ENCODE data around the gene ARHGEF25.
"Not testable (repeated sequence)": the region's sequence is repeated elsewhere in the genome, so short reads cannot be mapped to it uniquely, and the experiment has no call there.

Gene ARHGEF25

DNA sequence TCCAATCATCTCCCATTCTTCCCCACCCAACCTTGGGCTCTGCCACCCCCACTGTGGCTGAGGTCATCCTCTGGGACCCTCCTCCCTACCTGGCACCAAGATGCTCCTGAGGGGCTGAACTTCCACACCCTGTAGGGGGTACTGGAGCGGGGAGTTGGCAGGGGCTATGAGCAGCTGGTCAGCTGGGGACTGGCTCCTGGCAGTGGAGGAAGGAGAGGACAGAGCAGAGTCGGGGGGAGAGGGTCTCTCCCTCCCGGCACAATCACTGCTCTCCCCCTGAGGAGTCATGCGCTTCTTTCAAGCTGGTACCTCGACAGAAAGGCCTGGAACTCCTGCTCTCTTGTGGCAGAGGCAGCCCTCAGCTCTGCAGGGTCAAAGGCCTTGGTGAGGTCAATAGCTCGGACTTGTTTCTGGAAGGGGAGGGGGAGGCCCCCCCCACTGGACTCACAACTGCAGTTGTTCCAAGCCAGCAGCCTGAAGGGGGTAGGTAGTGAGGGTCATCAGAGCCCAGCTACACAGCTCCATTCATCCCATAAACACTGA lies 19.7 kb downstream of the ARHGEF25 start:
- DNase-seq (ENCODE audit: low read depth in 2 of 2): no peak

DNA sequence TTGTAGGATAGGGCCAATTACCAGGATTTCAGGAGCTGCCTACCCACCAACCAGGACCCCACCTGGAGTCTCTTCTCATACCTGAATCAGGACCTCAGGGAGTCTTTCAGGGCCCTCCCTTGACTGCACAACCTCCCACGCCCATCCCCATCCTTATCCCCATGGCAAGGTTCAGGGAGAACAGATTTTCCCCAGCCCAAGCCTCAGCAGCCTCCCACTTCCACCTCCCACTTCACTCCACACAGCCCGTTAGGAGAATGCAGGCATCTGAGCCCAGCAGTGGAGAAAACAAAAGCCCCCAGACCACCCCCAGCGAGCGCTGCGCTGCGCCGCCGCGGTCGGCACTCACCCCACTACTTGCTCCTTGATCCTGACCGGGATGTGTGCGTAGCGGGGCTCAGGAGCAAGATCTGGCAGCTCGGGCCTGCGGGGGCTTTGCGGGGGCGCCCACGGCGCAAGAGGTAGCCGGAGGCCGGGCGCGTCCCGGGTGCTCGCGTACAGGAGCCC lies 20.4 kb downstream of the ARHGEF25 start:
- TF ChIP-seq, protein P1, sequence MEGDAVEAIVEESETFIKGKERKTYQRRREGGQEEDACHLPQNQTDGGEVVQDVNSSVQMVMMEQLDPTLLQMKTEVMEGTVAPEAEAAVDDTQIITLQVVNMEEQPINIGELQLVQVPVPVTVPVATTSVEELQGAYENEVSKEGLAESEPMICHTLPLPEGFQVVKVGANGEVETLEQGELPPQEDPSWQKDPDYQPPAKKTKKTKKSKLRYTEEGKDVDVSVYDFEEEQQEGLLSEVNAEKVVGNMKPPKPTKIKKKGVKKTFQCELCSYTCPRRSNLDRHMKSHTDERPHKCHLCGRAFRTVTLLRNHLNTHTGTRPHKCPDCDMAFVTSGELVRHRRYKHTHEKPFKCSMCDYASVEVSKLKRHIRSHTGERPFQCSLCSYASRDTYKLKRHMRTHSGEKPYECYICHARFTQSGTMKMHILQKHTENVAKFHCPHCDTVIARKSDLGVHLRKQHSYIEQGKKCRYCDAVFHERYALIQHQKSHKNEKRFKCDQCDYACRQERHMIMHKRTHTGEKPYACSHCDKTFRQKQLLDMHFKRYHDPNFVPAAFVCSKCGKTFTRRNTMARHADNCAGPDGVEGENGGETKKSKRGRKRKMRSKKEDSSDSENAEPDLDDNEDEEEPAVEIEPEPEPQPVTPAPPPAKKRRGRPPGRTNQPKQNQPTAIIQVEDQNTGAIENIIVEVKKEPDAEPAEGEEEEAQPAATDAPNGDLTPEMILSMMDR (IDR thresholded peaks at IDR 0.05; ENCODE audit: low read depth, low read length): no peak
- H3K4me3 ChIP-seq (replicated peaks in 1 of 2; ENCODE audit: low read depth in 2 of 2, low read length in 2 of 2): peak overlapping the region in 1 of 2 donors; percentile 59
- DNase-seq (ENCODE audit: low read depth in 2 of 2): no peak

More for the DNA sequence above, 19.7 kb downstream of the ARHGEF25 start:
- H3K4me3 ChIP-seq (replicated peaks in 1 of 2; ENCODE audit: low read depth in 2 of 2, low read length in 2 of 2): no peak overlapping the region
- TF ChIP-seq, protein P1 (IDR thresholded peaks at IDR 0.05; ENCODE audit: low read depth, low read length): no peak

DNA sequence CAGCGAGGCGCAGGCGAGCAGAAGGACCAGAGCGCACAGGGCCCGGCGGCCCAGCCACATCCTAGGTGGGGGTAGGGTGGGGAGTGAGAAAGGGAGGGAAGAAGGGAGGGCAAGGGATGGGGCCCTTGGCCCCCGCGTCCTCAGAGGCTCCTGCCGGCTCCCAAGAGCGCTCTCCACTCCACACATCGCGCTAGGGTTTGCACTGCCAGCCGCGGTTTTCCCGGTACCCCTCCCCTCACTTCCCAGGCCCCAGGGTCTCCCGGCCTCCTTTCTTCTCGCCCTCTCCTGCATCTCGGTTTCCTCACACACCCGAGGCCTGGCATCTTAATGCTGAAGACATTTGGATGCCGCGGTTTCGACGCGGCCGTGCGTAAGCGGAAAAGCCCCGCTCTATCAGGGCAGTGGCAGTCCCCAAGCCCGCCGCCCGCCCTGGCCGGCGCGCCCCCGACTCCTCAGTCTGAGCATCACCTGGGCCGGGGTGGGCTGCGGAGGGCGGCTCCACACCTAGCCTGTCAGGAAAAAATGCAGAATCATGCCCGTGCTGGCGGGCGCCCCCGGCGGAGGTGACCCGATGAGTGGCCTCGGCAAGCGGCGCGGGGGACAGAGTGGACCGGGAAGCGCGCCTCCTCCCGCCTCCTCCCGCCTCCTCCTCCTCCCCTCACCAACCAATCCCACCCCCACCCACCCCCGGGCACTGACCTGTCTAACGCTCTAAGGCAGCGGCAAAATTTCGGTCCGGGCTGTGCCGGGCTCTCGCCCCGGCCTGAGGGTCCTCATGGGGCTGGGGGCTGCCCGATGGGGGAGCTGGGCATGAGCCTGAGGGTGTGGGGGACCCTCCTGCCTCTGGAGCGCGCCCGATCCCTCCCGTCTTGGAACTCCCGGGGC lies 21.1 kb downstream of the ARHGEF25 start:
- TF ChIP-seq, protein P1 (IDR thresholded peaks at IDR 0.05; ENCODE audit: low read depth, low read length): no peak
- peak in 1 of 2 donors; percentile 29 for DNase-seq (ENCODE audit: low read depth in 2 of 2)
- H3K4me3 ChIP-seq (replicated peaks in 1 of 2; ENCODE audit: low read depth in 2 of 2, low read length in 2 of 2): peak overlapping the region; percentile 51 to 59

GRCh38 chr12:57632958-57633840 lies 22.0 kb downstream of the ARHGEF25 start, which contains the start of gene B4GALNT1:
Gene B4GALNT1, minus strand, starts transcription at chr12:57633201. Its CDS starts 1,069 bp downstream, at chr12:57632132.
- DNase-seq (ENCODE audit: low read depth in 2 of 2): peak; percentile 56 to 61
- H3K4me3 ChIP-seq (replicated peaks in 1 of 2; ENCODE audit: low read depth in 2 of 2, low read length in 2 of 2): peak within 1 kb of the TSS; percentile 51 to 59
- TF ChIP-seq, protein P1 (IDR thresholded peaks at IDR 0.05; ENCODE audit: low read depth, low read length): peak; percentile 85

GRCh38 chr12:57636731-57637130 lies 25.5 kb downstream of the ARHGEF25 start:
- not testable (repeated sequence) for H3K4me3 ChIP-seq (replicated peaks in 1 of 2; ENCODE audit: low read depth in 2 of 2, low read length in 2 of 2); DNase-seq (ENCODE audit: low read depth in 2 of 2)

- TF ChIP-seq, protein P1 (IDR thresholded peaks at IDR 0.05; ENCODE audit: low read depth, low read length): peak; percentile 4
- no peak overlapping the region for H3K4me3 ChIP-seq (replicated peaks in 1 of 2; ENCODE audit: low read depth in 2 of 2, low read length in 2 of 2)
- DNase-seq (ENCODE audit: low read depth in 2 of 2): no peak
Observed at GRCh38 chr12:57637364-57637763, 26.1 kb downstream of the ARHGEF25 start.
